Activated naive CD4-positive, alpha-beta T cell treated with Interleukin-2 at 50 U/mL for 16 hours (primary cell): ENCODE data around the gene PALB2.

Experiments used
- DNase-seq: peaks from one replicate; pipeline ENCODE4 v3.0.0-alpha.2; 2020

Gene PALB2

GRCh38 chr16:23640931-23641765 is at the start of gene PALB2, which contains the start of gene DCTN5:
Gene PALB2 (minus strand): TSS chr16:23641310. CDS start chr16:23641157, 153 bp downstream.
Gene DCTN5 (plus strand): TSS chr16:23641466. CDS start chr16:23641543, 77 bp downstream.
- peak; percentile 89 for DNase-seq

GRCh38 chr16:23689442-23690187 is 48.5 kb upstream of the PALB2 start:
- no peak for DNase-seq

GRCh38 chr16:23687034-23687808 is 46.1 kb upstream of the PALB2 start:
- no peak for DNase-seq

GRCh38 chr16:23683487-23683886 is 42.4 kb upstream of the PALB2 start:
- no peak for DNase-seq

GRCh38 chr16:23682181-23682580 is 41.1 kb upstream of the PALB2 start:
- no peak for DNase-seq

- no peak for DNase-seq
Observed at GRCh38 chr16:23679986-23680336, 38.9 kb upstream of the PALB2 start.

- DNase-seq: no peak
Observed at GRCh38 chr16:23679274-23679985, 38.3 kb upstream of the PALB2 start.

- peak; percentile 81 for DNase-seq
Observed at GRCh38 chr16:23678430-23679273, 37.5 kb upstream of the PALB2 start, which contains the start of gene PLK1. Gene PLK1 (plus strand): TSS chr16:23678889. CDS start chr16:23678933, 44 bp downstream.

- no peak for DNase-seq
Observed at GRCh38 chr16:23676924-23677480, 35.9 kb upstream of the PALB2 start.

- no peak for DNase-seq
Observed at GRCh38 chr16:23673971-23674614, 33.0 kb upstream of the PALB2 start.

GRCh38 chr16:23670137-23670776 is 29.1 kb upstream of the PALB2 start:
- peak; percentile 47 for DNase-seq

GRCh38 chr16:23668873-23669272 is 27.8 kb upstream of the PALB2 start:
- no peak for DNase-seq

GRCh38 chr16:23668225-23668624 is 27.1 kb upstream of the PALB2 start:
- DNase-seq: no peak

GRCh38 chr16:23667355-23667659 is 26.2 kb upstream of the PALB2 start:
- DNase-seq: no peak

- DNase-seq: no peak
Observed at GRCh38 chr16:23666571-23667354, 25.7 kb upstream of the PALB2 start.

- no peak for DNase-seq
Observed at GRCh38 chr16:23663918-23664317, 22.8 kb upstream of the PALB2 start.

- DNase-seq: no peak
Observed at GRCh38 chr16:23651943-23652468, 10.9 kb upstream of the PALB2 start.

GRCh38 chr16:23650674-23651416 is 9.7 kb upstream of the PALB2 start:
- no peak for DNase-seq
